Cardiac muscle cell (in vitro differentiated cells and primary cell): ENCODE results near the gene ANKDD1A. TPM values are rescaled to one million over a fixed set of nuclear protein-coding genes. Genes with fewer than 3 reads are reported as not detected.

Source experiments
- DNase-seq, 2 donors: peaks; one replicate each; pipeline versions ENCODE4 v3.0.0 to v3.0.0-alpha.2; 2010 to 2017; ENCODE audit warnings: low read depth in 1 of 2, low spot score in 1 of 2
- H3K27ac ChIP-seq: fragments of 200-600 bp; sonication (generic); 2 replicates; pipeline ENCODE4 v1.5.1; 2016
- H3K27me3 ChIP-seq: fragments of 200-600 bp; sonication (generic); 2 replicates; pipeline ENCODE4 v1.6.0; 2016; ENCODE audit warnings: control low read depth
- H3K36me3 ChIP-seq: fragments of 200-600 bp; sonication (generic); 2 replicates; pipeline ENCODE4 v1.5.1; 2016; ENCODE audit warnings: control low read depth
- H3K4me1 ChIP-seq: fragments of 200-600 bp; sonication (generic); 2 replicates; pipeline ENCODE4 v1.8.1; 2017; ENCODE audit warnings: low read depth, mild to moderate bottlenecking, mixed run types
- H3K4me3 ChIP-seq: fragments of 200-600 bp; sonication (generic); 2 replicates; pipeline ENCODE4 v1.5.1; 2016; ENCODE audit warnings: mild to moderate bottlenecking
- H3K9me3 ChIP-seq: fragments of 200-600 bp; sonication (generic); 2 replicates; pipeline ENCODE4 v1.5.1; 2017; ENCODE audit warnings: low read depth, mild to moderate bottlenecking, control low read depth
- polyA plus RNA-seq: library from polyadenylated mRNA; unstranded; fragments of >200 nt; fragmentation: Nextera tagmentation; extraction: Ambion mirVana; gene quantifications from 2 replicates; pipeline ENCODE4 v1.2.1, GENCODE V29; 2016
- total RNA-seq: library from RNA; depleted of rRNA; stranded (reverse); fragments of >200 nt; gene quantifications from 2 replicates; pipeline ENCODE4 v1.2.3, GENCODE V29; 2016
- TF ChIP-seq, protein P1 (sequence below): IDR thresholded peaks from 2 replicates; pipeline ENCODE4 v1.5.1; 2012; ENCODE audit warnings: low read depth, mild to moderate bottlenecking, low read length

The ANKDD1A gene
- total and polyA plus RNA-seq, 2 experiments from 2014 or later: 2.9 to 5.4 TPM

DNA sequence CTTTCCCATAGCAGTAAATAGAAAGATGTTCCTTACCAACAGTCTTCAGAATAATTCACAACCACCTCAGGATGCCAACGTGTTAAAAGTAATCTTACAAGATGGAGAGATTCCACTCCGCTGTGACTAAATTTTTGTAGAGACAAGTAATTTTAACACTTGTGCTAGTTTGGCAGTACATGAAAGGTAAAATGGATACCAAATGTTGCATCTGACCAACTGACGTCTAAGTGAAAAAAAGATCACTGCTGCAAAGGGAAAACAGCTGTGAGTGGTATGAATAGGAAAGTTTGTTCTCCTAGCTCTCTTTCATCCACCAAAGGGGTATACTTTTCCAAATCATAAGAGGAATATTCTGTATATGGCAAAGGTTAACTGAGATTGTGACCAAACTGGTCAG lies 75.4 kb downstream of the ANKDD1A start:
- no peak overlapping the region for H3K27ac ChIP-seq
- no peaks in the 10 kb centered on the region for H3K9me3 ChIP-seq
- H3K27me3 ChIP-seq: no peaks in the 10 kb centered on the region
- H3K36me3 ChIP-seq: peaks cover 6% of the 10 kb centered on the region
- peaks cover 3% of the 10 kb centered on the region for H3K4me1 ChIP-seq
- no peak overlapping the region for H3K4me3 ChIP-seq
- no peak for DNase-seq
- TF ChIP-seq, protein P1, sequence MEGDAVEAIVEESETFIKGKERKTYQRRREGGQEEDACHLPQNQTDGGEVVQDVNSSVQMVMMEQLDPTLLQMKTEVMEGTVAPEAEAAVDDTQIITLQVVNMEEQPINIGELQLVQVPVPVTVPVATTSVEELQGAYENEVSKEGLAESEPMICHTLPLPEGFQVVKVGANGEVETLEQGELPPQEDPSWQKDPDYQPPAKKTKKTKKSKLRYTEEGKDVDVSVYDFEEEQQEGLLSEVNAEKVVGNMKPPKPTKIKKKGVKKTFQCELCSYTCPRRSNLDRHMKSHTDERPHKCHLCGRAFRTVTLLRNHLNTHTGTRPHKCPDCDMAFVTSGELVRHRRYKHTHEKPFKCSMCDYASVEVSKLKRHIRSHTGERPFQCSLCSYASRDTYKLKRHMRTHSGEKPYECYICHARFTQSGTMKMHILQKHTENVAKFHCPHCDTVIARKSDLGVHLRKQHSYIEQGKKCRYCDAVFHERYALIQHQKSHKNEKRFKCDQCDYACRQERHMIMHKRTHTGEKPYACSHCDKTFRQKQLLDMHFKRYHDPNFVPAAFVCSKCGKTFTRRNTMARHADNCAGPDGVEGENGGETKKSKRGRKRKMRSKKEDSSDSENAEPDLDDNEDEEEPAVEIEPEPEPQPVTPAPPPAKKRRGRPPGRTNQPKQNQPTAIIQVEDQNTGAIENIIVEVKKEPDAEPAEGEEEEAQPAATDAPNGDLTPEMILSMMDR: no peak

- Histone ChIP-seq H3K9me3 (no peaks in the 10 kb centered on the region), H3K36me3 (no peaks in the 10 kb centered on the region), H3K4me1 (peaks cover 3% of the 10 kb centered on the region), H3K4me3 (peak within 1 kb of the TSS; percentile 86), H3K27ac (peak within 1 kb of the TSS; percentile 90), H3K27me3 (no peaks in the 10 kb centered on the region)
- TF ChIP-seq, protein P1: no peak
- DNase-seq: peak; percentile 96 to 98
Observed at GRCh38 chr15:64989416-64990167, 77.9 kb downstream of the ANKDD1A start, which contains the start of gene SPG21. TSS of gene SPG21 (minus strand) at chr15:64989914. CDS start at chr15:64983569, 6,345 bp downstream.

GRCh38 chr15:64990168-64990470 lies 78.4 kb downstream of the ANKDD1A start:
- TF ChIP-seq, protein P1: no peak
- Histone ChIP-seq H3K27me3 (no peaks in the 10 kb centered on the region), H3K27ac (peak overlapping the region; percentile 31), H3K36me3 (no peaks in the 10 kb centered on the region), H3K4me3 (peak overlapping the region; percentile 86), H3K9me3 (no peaks in the 10 kb centered on the region), H3K4me1 (peaks cover 3% of the 10 kb centered on the region)
- no peak for DNase-seq

- H3K27ac ChIP-seq: no peak overlapping the region
- no peak overlapping the region for H3K4me3 ChIP-seq
- H3K4me1 ChIP-seq: peaks cover 3% of the 10 kb centered on the region
- no peaks in the 10 kb centered on the region for H3K36me3 ChIP-seq
- TF ChIP-seq, protein P1: no peak
- H3K9me3 ChIP-seq: no peaks in the 10 kb centered on the region
- no peak for DNase-seq
- H3K27me3 ChIP-seq: no peaks in the 10 kb centered on the region
Observed at GRCh38 chr15:64991536-64992135, 79.9 kb downstream of the ANKDD1A start.

- Histone ChIP-seq H3K4me1 (peaks cover 3% of the 10 kb centered on the region), H3K36me3 (no peaks in the 10 kb centered on the region), H3K27ac (no peak overlapping the region), H3K9me3 (no peaks in the 10 kb centered on the region), H3K27me3 (no peaks in the 10 kb centered on the region), H3K4me3 (no peak overlapping the region)
- TF ChIP-seq, protein P1: no peak
- no peak for DNase-seq
Observed at GRCh38 chr15:64993290-64993689, 81.6 kb downstream of the ANKDD1A start.
